ENCODE measurements around the gene HOMEZ. TPM values are rescaled to one million over a fixed set of nuclear protein-coding genes. Genes with fewer than 3 reads are reported as not detected.

Gene HOMEZ
- total and polyA plus RNA-seq, 2 experiments from 2014 or later: 8.2 to 11.2 TPM

DNA sequence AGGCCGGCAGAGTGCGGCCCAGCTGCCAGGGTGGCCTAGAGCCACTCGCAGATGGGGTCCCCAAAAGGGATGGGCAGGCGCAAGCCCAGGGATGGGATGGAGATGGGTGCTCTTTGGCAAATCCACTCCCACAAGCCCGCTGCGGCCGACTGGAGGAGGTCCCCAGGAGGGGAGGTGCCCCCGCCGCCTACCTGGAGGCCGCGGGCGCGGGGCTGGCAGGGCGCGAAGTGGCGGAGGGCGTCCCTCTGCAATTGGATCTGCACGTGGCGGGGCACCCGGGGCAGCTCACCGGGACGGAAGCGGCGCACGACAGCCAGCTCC is 16.0 kb upstream of the HOMEZ start:
- H3K4me1 ChIP-seq (ENCODE audit: insufficient read depth): peaks cover 23% of the 10 kb centered on the region
- H2AFZ ChIP-seq: peak overlapping the region; percentile 73

DNA sequence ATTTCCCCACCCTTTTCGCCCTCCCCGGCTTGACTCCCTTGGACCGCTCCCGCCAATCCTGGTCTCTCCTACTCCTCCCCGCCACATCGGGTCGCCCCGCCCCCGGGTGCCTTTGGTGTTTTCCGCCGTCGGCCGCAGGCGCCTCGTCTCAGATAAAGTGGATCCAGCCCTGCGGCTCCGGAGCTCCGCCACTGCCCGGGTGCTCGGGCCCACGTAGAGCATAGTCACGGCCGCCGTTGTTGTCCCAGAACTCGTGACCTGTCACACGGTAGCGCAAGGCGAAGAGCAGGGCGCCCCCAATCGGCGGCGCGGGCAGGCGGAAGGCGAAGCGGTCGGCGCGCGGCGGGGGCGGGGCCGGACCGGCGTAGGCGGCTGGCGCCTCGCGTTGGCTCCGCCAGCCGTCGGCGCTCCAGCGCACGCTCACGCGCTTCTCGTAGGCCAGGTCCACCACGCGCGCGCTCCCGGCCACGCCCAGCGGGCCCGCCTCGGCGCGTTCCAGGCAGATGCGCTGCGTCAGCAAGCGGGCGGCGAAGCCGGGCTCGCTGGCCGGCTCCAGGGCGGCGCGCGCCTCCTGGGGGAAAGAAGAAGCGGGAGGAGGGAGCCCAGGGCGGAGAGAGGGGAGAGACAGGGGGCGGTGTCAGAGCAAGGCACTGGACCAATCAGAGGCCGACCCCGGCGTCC is 15.5 kb upstream of the HOMEZ start:
- Histone ChIP-seq H3K9me3 (ENCODE audit: low read depth) (no peaks in the 10 kb centered on the region), H3K4me2 (peak overlapping the region; percentile 88), H3K27ac (peak overlapping the region; percentile 98), H3K4me3 (peak overlapping the region; percentile 75), H3K79me2 (peaks cover 13% of the 10 kb centered on the region), H2AFZ (no peak overlapping the region), H4K20me1 (ENCODE audit: insufficient read depth, poor library complexity, severe bottlenecking) (no peaks in the 10 kb centered on the region), H3K27me3 (no peaks in the 10 kb centered on the region), H3K36me3 (replicated peaks; ENCODE audit: insufficient read depth, low read depth) (no peaks in the 10 kb centered on the region), H3K9me2 (replicated peaks; ENCODE audit: insufficient read depth) (no peaks in the 10 kb centered on the region), H3K4me1 (ENCODE audit: insufficient read depth) (peaks cover 23% of the 10 kb centered on the region)
- under 1% methylated on average over 81 of the region's 87 CpGs for WGBS (ENCODE audit: low lambda C conversion rate, missing lambda C conversion rate)
- peak; percentile 100 for DNase-seq (ENCODE audit: low spot score)
- TF ChIP-seq, protein P1, sequence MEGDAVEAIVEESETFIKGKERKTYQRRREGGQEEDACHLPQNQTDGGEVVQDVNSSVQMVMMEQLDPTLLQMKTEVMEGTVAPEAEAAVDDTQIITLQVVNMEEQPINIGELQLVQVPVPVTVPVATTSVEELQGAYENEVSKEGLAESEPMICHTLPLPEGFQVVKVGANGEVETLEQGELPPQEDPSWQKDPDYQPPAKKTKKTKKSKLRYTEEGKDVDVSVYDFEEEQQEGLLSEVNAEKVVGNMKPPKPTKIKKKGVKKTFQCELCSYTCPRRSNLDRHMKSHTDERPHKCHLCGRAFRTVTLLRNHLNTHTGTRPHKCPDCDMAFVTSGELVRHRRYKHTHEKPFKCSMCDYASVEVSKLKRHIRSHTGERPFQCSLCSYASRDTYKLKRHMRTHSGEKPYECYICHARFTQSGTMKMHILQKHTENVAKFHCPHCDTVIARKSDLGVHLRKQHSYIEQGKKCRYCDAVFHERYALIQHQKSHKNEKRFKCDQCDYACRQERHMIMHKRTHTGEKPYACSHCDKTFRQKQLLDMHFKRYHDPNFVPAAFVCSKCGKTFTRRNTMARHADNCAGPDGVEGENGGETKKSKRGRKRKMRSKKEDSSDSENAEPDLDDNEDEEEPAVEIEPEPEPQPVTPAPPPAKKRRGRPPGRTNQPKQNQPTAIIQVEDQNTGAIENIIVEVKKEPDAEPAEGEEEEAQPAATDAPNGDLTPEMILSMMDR (IDR thresholded peaks at IDR 0.05; ENCODE audit: poor library complexity): peak; percentile 81
- TF ChIP-seq EZH2 (IDR thresholded peaks at IDR 0.05; ENCODE audit: borderline replicate concordance) (no peak), EZH2phosphoT487 (IDR thresholded peaks at IDR 0.05; ENCODE audit: low read depth, severe bottlenecking, unreplicated experiment) (no peak)

More for the DNA sequence above, 16.0 kb upstream of the HOMEZ start:
- WGBS (ENCODE audit: low lambda C conversion rate, missing lambda C conversion rate): under 1% methylated on average over 24 of the region's 25 CpGs
- H3K27ac ChIP-seq: peak overlapping the region; percentile 90
- H3K36me3 ChIP-seq (replicated peaks; ENCODE audit: insufficient read depth, low read depth): no peaks in the 10 kb centered on the region
- TF ChIP-seq EZH2phosphoT487 (IDR thresholded peaks at IDR 0.05; ENCODE audit: low read depth, severe bottlenecking, unreplicated experiment): no peak
- TF ChIP-seq EZH2 (IDR thresholded peaks at IDR 0.05; ENCODE audit: borderline replicate concordance): no peak
- TF ChIP-seq, protein P1 (IDR thresholded peaks at IDR 0.05; ENCODE audit: poor library complexity): no peak
- no peak for DNase-seq (ENCODE audit: low spot score)
- H3K4me3 ChIP-seq: peak overlapping the region; percentile 57
- H3K9me3 ChIP-seq (ENCODE audit: low read depth): no peaks in the 10 kb centered on the region
- peaks cover 15% of the 10 kb centered on the region for H3K79me2 ChIP-seq
- H3K4me2 ChIP-seq: peak overlapping the region; percentile 88
- H3K27me3 ChIP-seq: no peaks in the 10 kb centered on the region
- H3K9me2 ChIP-seq (replicated peaks; ENCODE audit: insufficient read depth): no peaks in the 10 kb centered on the region
- no peaks in the 10 kb centered on the region for H4K20me1 ChIP-seq (ENCODE audit: insufficient read depth, poor library complexity, severe bottlenecking)

DNA sequence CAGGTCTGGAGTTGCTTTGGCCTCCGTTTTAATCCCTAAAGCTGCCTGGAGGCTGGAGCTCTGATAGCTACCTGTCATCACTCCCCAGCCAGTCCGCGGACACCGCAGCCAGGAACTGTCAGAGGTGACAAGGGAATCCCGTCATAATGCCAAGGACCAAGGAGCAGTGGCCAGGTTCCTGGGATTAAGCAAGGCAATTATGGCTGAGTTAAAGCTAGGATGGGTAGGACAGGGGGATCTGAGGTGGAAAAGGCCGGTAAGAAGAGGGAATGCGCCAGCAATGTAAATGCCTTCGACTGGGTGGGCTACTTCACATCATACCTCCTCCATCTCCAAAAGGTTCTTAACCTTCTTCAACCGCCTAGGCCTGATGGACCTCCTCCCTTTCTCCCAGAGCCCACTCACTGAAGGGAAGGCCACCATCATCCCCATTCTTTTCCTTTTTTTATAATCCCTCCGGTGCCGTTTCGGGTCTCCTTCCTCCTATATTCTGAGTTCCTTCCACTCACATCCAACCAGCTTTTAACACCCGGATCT is 14.8 kb upstream of the HOMEZ start:
- WGBS (ENCODE audit: low lambda C conversion rate, missing lambda C conversion rate): 2% methylated on average over 12 of the region's 13 CpGs
- no peaks in the 10 kb centered on the region for H4K20me1 ChIP-seq (ENCODE audit: insufficient read depth, poor library complexity, severe bottlenecking)
- H3K9me3 ChIP-seq (ENCODE audit: low read depth): no peaks in the 10 kb centered on the region
- H2AFZ ChIP-seq: peak overlapping the region; percentile 7
- H3K36me3 ChIP-seq (replicated peaks; ENCODE audit: insufficient read depth, low read depth): no peaks in the 10 kb centered on the region
- H3K27me3 ChIP-seq: no peaks in the 10 kb centered on the region
- H3K27ac ChIP-seq: peak overlapping the region; percentile 98
- peak overlapping the region; percentile 75 for H3K4me2 ChIP-seq
- no peaks in the 10 kb centered on the region for H3K9me2 ChIP-seq (replicated peaks; ENCODE audit: insufficient read depth)
- H3K79me2 ChIP-seq: peaks cover 13% of the 10 kb centered on the region
- DNase-seq (ENCODE audit: low spot score): peak; percentile 68
- TF ChIP-seq, protein P1 (IDR thresholded peaks at IDR 0.05; ENCODE audit: poor library complexity): no peak
- TF ChIP-seq EZH2 (IDR thresholded peaks at IDR 0.05; ENCODE audit: borderline replicate concordance): no peak
- TF ChIP-seq EZH2phosphoT487 (IDR thresholded peaks at IDR 0.05; ENCODE audit: low read depth, severe bottlenecking, unreplicated experiment): no peak
- peaks cover 19% of the 10 kb centered on the region for H3K4me1 ChIP-seq (ENCODE audit: insufficient read depth)
- H3K4me3 ChIP-seq: peak overlapping the region; percentile 75
